Pancreas (tissue), 10 donors: ENCODE results near the gene DBN1. TPM values are rescaled to one million over a fixed set of nuclear protein-coding genes. Genes with fewer than 3 reads are reported as not detected.

ENCODE experiments used
- ATAC-seq, 4 donors: fragments of 200-7000 bp; cut with Tn5 transposase; one replicate each; pipeline versions ENCODE4 v1.8.0 to v1.9.1; 2020; ENCODE audit warnings: mild to moderate bottlenecking in 4 of 4, moderate library complexity in 4 of 4
- DNase-seq, 6 donors: peaks; one replicate each; pipeline ENCODE4 v3.0.0-alpha.2; 2020
- FAIRE-seq: peaks from 2 replicates; lab custom pipeline; 2012; peaks lifted over from hg19 to GRCh38; lab: Jason Lieb, UNC
- H3K27ac ChIP-seq, 4 donors: fragments of 200-600 bp; sonication (generic); 1 replicate in 3 of 4; 2 replicates in 1 of 4; pipeline versions ENCODE4 v1.5.0 to v1.8.0; 2020
- H3K27me3 ChIP-seq, 4 donors: fragments of 200-600 bp; one replicate each; pipeline ENCODE4 v1.8.0; 2021
- H3K36me3 ChIP-seq, 3 donors: fragments of 200-600 bp; sonication (generic) in 1 of 3; one replicate each; pipeline versions ENCODE4 v1.5.0 to v1.8.0; 2020 to 2021
- H3K4me1 ChIP-seq, 3 donors: fragments of 200-600 bp; one replicate each; pipeline ENCODE4 v1.8.0; 2021
- H3K4me3 ChIP-seq, 4 donors: fragments of 200-600 bp; sonication (generic) in 2 of 4; one replicate each; pipeline versions ENCODE4 v1.5.0 to v1.8.0; 2020 to 2021
- H3K9me3 ChIP-seq, 4 donors: fragments of 200-600 bp; one replicate each; pipeline ENCODE4 v1.8.0; 2021
- WGBS, 2 donors: extraction: QIAGEN DNeasy Blood & Tissue Kit; methylation state at CpG; one replicate each; pipeline ENCODE4 v1.1.7; 2013; 5-methylcytosine and 5-hydroxymethylcytosine counted together
- intact Hi-C, 3 donors: fragments of 100-400 bp; cut with DNase I; formaldehyde crosslinking; loops; one replicate each; pipeline versions ENCODE4 v1.11.1 to v1.14.2; 2022
- polyA plus RNA-seq, 2 donors: library from polyadenylated mRNA; stranded (reverse); fragments of 200-250 nt; gene quantifications; one replicate each; pipeline ENCODE4 v1.2.3, GENCODE V29; 2013
- total RNA-seq, 6 donors: library from RNA; stranded (reverse); fragmentation: NEBNext Ultra II Directional in 4 of 6; extraction: Animal tissue kit (Norgen Biotek cat#: 25700) in 4 of 6; gene quantifications; one replicate each; pipeline versions ENCODE4 v1.2.1 to v1.2.4, GENCODE V29; 2021 to 2023
- TF ChIP-seq, protein P1 (sequence below), 4 donors: fragments of 200-600 bp; sonication (generic) in 3 of 4; IDR thresholded peaks; one replicate each; pipeline versions ENCODE4 v1.5.0 to v1.8.0; 2021; ENCODE audit warnings: antibody characterized with exemption in 4 of 4
- donor health status: healthy with polysubstance abuse.
- donor health status: DM: no; HTN: no; CAD: no; lungs with moderate emphysema.
- donor health status: DM: no; HTN: no; CAD: no.
- donor health status: control.
- donor health status: control.
- donor health status: Bipolar disorder and iron deficiency.
- donor health status: DM: yes; HTN: yes; CAD: no.
- donor health status: DM: no; HTN: no; CAD: no.
- donor health status: DM: no; HTN: no; CAD: no.
- donor health status: DM: yes; HTN: yes; CAD: no.

DBN1 gene
- total and polyA plus RNA-seq, 8 donors: 10.2 to 38.2 (median 17.0) TPM

DNA sequence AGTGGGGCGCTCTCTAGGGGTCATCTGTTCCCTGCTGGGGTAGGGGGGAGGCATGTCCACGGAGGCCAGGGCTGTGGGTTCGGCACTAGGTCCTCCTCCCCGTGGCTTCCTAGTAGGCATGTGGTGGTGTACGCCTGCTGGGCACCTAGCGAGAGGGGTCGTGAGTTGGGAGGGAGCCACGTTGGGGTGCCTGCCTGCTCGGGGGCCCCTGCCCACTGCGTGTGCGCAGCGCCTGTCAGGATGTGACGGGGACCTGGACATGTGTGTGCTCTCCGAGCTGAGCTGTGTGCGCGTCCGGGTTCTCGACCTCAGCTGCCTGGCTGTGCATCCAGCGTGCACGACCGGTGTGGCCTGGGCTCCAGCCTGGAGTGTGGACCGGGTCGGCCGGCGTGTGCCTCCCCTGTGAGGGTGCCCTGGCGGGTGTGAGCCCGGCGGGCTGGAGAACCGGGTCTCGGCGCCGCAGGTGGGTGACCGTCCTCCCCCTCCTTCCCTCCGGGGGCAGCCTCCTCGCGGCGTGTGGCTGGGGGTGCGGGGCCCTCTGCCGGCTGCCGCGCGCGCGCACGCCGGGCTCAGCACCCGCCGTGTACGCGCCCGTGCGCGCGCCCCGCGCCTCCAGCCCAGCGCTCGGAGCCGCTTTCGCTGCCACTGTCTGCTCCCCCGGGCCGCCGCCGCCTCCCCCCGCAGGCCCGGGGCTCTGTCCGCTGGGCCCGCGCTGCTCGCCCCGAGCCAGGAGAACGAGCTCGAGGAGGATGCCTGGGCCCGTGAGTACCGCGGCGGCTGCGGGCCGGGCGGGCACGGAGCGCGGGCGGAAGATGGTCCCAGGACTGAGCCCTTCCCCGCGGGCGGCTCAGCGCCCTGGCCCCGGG, 27.0 kb downstream of the DBN1 start, which contains the start of gene PRR7:
Gene PRR7, plus strand, starts transcription at position 615 of the 866 bp plus-strand sequence. CDS start 8,254 bp downstream, outside the sequence.
- intact Hi-C loops: no loop called here
- Histone ChIP-seq H3K27me3 (no peaks in the 10 kb centered on the region), H3K36me3 (no peaks in the 10 kb centered on the region), H3K9me3 (no peaks in the 10 kb centered on the region), H3K4me1 (peaks cover 4 to 12% (median 8%) of the 10 kb centered on the region in 3 donors), H3K4me3 (peak within 1 kb of the TSS; percentile 37 to 72 (median 48)), H3K27ac (peak within 1 kb of the TSS in 3 of 4 donors; percentile 16 to 58 (median 19))
- peak; percentile 53 to 80 (median 74) for ATAC-seq
- peak in 4 of 6 donors; percentile 62 to 88 (median 74) for DNase-seq
- no peak for FAIRE-seq
- 1% methylated on average over 42 to 89 of the region's 89 CpGs for WGBS, 2 donors
- TF ChIP-seq, protein P1, sequence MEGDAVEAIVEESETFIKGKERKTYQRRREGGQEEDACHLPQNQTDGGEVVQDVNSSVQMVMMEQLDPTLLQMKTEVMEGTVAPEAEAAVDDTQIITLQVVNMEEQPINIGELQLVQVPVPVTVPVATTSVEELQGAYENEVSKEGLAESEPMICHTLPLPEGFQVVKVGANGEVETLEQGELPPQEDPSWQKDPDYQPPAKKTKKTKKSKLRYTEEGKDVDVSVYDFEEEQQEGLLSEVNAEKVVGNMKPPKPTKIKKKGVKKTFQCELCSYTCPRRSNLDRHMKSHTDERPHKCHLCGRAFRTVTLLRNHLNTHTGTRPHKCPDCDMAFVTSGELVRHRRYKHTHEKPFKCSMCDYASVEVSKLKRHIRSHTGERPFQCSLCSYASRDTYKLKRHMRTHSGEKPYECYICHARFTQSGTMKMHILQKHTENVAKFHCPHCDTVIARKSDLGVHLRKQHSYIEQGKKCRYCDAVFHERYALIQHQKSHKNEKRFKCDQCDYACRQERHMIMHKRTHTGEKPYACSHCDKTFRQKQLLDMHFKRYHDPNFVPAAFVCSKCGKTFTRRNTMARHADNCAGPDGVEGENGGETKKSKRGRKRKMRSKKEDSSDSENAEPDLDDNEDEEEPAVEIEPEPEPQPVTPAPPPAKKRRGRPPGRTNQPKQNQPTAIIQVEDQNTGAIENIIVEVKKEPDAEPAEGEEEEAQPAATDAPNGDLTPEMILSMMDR (IDR thresholded peaks at IDR 0.05): no peak

DNA sequence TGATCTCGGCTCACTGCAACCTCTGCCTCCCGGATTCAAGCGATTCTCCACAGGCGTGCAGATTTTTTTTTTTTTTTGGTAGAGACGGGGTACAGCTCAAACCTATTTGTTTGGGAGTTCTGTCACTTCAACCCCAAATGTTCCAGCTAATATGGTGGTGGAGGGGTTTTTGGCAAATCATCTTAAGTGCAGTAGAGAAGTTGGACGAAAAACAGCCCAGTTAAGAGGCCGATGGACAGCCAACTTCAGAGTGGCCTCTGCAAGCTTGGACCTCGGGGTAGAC, 27.6 kb downstream of the DBN1 start:
- TF ChIP-seq, protein P1 (IDR thresholded peaks at IDR 0.05): no peak
- peaks cover 4 to 12% (median 8%) of the 10 kb centered on the region in 3 donors for H3K4me1 ChIP-seq
- H3K27ac ChIP-seq: no peak overlapping the region
- no peaks in the 10 kb centered on the region for H3K9me3 ChIP-seq
- peak overlapping the region in 1 of 4 donors; percentile 72 for H3K4me3 ChIP-seq
- no peaks in the 10 kb centered on the region for H3K27me3 ChIP-seq
- H3K36me3 ChIP-seq: no peaks in the 10 kb centered on the region
- ATAC-seq: no peak
- WGBS, 2 donors: 5 to 7% methylated on average over 8 of the region's 8 CpGs
- no peak for DNase-seq
- intact Hi-C loops: no loop called here
- FAIRE-seq: no peak

DNA sequence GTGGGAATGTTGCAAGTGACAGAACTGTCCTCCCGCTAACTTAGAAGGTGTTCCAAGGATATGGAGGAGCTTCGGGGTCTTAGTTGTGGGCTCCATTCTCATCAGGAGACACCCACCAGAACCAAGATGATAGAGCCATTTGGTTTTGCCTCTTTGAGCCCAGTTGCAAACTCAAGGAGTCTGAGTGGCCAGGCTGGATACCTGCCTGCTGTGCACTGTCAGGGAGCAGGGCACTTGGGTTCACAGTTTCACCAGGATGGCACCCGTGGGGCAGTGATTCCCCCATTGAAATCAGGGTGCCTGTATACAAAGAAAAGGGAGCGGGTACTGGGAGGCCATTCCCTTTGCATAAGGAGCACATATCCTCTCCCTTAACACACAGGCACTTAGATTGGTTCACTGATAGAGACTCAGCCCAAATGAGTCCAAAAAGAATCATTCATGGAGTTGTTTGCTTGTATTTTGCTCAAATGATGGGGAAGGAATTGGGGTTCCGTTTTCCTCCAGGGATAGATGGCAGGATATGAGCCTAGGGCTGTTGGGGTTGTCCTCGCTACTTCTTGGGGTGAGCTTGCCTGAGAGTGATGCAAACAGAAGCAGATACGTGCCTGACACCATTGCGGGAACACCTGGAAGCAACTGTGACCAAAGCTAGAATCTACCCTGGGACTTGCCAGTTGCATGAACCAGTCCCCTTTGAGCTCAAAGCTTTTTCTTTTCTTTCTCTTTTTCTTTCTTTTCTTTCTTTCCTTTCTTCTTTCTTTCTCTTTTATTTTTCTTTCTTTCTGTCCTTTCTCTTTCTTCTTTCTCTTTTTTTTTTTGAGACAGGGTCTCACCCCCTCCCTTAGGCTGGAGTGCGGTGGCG, 28.1 kb downstream of the DBN1 start:
- Histone ChIP-seq H3K4me3 (no peak overlapping the region), H3K27ac (no peak overlapping the region), H3K27me3 (no peaks in the 10 kb centered on the region), H3K36me3 (no peaks in the 10 kb centered on the region), H3K9me3 (no peaks in the 10 kb centered on the region), H3K4me1 (peaks cover 4 to 12% (median 8%) of the 10 kb centered on the region in 3 donors)
- WGBS, 2 donors: 45 to 47% methylated on average over 10 of the region's 10 CpGs
- DNase-seq (no peak), FAIRE-seq (no peak), ATAC-seq (no peak)
- intact Hi-C loops: no loop called here
- TF ChIP-seq, protein P1 (IDR thresholded peaks at IDR 0.05): no peak

DNA sequence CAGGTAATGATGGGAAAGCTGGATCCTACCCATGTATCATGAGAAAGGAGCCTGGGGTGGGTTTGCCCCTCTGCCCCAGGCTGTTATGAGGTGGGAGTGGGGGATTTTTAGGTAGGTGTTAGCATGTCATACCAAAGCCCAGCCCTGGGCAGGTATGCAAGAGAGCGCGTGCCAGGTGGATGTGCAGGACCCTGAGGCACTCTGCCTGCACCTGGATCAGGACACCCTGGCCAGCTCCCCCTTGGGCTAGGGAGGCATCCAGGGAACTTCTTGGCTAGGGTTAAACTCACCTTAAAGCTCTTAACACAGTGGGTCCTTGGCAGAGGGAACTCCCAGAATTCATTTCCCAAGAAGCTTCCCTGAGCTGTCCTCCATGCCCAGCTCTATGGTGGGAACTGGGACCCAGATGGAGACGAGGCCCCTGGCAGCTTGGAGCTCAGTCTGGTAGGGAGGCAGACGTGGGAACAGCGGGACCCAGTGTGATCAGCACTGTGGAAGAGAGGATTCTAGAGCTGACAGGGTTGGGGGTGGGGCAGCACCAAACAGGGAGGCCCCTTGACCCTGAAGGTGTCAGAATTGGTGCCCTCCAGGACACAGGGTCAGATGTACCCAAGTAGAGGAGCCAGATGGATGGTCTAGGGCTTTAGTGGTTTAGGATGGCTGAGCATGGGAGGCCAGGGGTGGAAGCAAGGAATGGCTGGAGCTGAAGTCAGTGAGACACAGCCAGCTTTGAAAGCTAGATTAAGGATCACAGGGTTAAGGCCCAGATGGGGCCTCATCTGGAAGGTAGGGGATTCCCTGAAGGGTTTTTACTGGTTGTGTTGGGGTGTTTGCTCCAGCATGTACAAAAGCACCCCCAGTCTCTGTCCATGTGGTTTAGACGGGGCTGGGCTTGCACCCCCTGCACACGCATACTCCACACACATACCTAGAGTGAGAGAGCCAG, 29.1 kb downstream of the DBN1 start:
- TF ChIP-seq, protein P1 (IDR thresholded peaks at IDR 0.05): no peak
- no peak overlapping the region for H3K4me3 ChIP-seq
- no peaks in the 10 kb centered on the region for H3K27me3 ChIP-seq
- FAIRE-seq: no peak
- intact Hi-C loops: no loop called here
- peak in 3 of 6 donors; percentile 3 to 23 (median 14) for DNase-seq
- no peak for ATAC-seq
- 53 to 64% methylated on average over 7 of the region's 7 CpGs for WGBS, 2 donors
- H3K36me3 ChIP-seq: no peaks in the 10 kb centered on the region
- peaks cover 4 to 12% (median 8%) of the 10 kb centered on the region in 3 donors for H3K4me1 ChIP-seq
- no peaks in the 10 kb centered on the region for H3K9me3 ChIP-seq
- H3K27ac ChIP-seq: no peak overlapping the region
